Posterior vena cava (tissue), 2 donors: ENCODE data around the gene CAMK1D. TPM values are rescaled to one million over a fixed set of nuclear protein-coding genes. Genes with fewer than 3 reads are reported as not detected.
A peak's percentile ranks its signal among the peaks of the same experiment; 100 is the strongest.

Source experiments
- DNase-seq: peaks from one replicate; pipeline ENCODE4 v3.0.0-alpha.2; 2020; ENCODE audit warnings: low spot score
- intact Hi-C, 2 donors: fragments of 100-400 bp; cut with DNase I; formaldehyde crosslinking; loops; one replicate each; pipeline versions ENCODE4 v1.14.1 to v1.14.2; 2022 to 2023
- total RNA-seq, 2 donors: library from RNA; stranded (reverse); fragmentation: NEBNext Ultra II Directional; extraction: Animal tissue kit (Norgen Biotek cat#: 25700); gene quantifications; one replicate each; pipeline ENCODE4 v1.2.1, GENCODE V29; 2021
- donor health status: DM: yes; HTN: yes; CAD: no.
- donor health status: DM: yes; HTN: yes; CAD: no.

The CAMK1D gene
- total RNA-seq, 2 donors from 2014 or later: 12.2 to 17.8 TPM

DNA sequence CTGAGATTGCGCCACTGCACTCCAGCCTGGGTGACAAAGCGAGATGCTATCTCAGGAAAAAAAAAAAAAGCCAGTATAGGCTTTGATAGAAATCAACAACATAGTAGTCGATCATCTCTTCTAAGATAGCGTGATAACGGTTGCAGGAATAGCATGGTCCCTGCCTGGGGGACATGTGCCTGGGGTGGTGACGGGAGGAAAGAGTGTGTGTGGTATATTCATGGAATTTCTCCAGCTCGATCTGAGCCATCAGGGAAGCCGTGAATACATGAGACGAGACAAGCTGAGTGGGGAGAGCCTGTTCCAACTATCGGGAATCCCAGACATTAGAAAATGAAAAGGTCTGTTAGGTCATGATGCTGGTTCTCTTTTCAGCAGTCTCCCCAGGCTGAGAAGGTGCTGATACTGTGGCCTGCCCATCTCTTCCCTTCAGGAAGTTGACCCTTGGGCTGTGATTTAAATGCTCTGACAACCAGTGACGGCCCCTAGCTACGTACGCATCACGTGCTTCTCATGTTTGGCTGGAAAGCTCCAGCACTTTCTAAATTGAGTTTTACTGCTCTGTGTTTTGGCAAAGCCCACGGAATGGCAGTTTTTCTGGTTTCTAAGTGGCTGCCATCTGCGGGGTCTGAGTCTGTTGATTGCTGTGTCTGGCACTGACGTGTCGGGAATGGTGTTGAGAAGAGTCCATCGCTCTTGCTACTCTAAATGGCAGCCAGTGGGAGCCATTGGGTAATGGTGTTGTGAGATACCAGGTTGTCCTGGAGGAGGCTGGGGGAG lies 422.8 kb downstream of the CAMK1D start:
- no peak for DNase-seq
- intact Hi-C loops: no loop called here

DNA sequence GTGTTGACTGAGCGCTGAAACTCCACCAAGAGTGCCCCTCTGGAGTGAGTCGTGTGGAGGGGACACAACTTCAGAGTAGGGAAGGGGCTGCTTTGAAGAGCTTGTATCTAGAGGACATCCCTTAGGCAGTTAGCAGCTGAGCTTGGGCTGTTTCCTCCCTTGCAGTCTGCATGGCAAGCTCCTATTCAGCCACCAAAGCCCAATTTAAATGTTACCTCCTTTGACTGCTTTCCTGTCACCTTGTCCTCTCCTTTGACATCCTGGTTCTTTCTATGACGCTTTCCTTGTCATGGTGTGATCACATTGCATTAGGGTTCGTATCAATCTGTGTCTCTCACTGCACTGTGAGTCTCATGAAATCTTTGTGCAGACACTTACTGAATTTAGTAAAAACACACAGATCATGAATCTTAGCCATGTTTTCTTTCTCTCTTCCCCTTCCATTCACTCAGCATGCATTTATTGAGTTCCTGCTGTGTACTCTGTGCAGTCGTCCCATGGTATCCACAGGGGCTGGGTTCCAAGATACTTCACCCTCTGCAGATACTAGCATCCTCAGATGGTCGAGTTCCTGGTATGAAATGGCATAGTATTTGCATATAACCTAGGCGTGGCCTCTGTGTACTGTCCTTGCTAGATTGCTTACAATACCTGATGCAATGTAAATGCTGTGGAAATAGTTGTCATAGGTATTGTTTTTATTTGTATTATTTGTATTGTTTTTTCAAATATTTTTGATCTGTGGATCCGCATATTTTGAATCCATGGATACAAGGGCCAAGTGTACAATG lies 423.6 kb downstream of the CAMK1D start:
- no peak for DNase-seq
- intact Hi-C loops: no loop called here

DNA sequence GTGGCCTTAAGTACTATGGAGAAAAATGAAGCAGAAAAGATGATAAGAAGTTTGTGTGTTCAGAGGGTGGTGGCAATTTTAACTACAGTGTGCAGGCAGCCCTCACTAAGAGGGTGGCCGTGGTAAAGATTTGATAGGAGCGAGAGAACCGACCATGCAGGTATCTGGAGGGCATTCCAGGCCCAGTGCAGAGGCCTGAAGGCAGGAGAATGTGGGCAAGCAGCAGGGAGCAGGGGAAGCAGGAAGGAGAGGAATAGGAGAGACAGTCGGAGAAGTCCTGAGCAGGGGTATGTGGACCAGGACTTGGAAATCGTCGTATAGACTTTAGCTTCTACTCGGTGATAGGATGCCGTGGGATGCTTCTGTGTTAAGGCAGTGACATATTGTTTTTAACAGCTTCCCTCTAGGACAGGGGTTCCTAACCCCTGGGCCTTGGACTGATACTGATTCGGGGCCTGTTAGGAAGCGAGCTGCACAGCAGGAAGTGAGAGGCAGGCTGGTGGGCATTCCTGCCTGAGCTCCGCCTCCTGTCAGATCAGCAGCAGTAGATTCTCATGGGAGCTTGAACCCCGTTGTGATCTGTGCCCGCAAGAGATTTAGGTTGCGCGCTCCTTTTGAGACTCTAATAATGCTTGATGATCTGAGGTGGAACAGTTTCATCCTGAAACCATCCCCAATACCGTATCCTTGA lies 425.0 kb downstream of the CAMK1D start:
- intact Hi-C loops: no loop called here
- no peak for DNase-seq

DNA sequence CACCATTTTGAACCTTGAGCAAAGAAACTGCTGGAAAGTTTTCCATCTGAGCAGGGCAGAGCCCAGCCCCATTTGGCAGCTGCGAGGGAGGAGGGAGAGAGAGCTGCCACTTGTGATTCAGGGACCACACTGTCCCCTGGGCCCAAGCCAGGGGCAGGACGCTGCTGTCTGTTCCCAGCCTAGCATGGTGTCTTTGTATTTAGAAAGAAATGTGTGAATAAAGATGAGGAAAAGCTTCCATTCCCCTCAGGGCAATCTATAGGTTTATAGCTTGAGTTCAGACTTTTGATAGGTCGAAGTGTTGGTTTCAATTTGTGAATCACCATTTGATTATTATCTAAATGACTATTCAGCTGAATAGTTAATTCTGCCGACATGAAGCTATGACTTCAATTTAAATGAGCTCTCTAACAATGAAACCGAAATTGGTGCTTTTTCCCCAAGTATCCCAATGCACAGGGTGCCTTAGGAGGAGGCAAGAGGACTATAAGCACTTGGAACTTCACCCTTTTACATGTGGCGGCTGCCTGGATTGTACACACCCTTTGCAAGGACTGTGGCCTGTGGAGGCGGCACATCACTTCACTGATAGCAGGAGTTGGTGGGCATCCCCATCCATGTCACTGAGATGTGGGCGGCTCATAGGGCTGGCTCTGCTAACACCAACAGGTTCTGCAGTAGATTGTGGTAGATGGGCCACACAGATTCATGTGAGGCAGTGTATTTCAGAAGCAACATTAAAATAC lies 428.7 kb downstream of the CAMK1D start:
- no peak for DNase-seq

DNA sequence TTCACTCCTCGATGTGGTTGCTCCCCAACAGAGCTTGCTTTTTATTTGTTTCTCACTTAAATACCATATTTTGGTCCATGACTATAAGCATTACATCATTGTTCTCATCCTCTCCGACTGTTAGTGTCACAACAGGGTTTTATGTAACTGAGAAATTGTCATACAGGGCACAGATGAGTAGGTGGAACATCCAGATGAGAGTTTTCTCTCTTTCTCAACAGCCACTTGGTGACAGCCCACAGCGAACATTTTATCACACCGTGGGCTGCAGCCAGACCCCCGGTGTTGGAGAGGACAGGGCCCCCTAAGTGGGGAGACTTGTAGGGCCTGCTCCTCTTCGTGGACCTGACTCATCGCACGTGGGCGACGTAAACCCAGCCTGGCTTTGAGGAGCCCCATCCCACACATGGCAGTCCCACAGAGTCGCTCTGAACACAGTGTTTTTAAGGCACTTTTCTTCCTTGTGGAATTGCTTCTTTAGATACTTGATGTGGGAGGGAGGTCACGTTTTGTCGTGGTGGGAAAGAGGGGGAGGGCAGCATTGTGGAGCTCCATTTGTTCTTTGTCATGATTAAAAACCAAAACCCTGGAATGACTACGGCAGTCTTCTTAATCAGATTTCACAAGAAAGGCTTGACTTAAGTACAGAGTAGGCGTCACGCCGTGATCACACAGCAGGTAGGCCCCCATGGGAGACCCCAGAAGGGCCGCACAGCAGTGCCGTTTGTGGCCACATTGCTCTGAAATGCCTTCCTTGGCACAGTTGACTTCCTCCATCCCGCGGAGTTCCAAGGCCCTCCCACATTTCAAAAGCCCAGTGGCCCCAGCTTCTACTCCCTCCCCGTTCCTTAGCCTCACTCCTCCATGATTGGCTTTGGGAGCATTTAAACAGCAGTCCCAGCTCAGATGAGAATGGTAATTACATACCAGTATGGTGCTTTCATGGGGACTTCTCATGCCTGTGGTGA lies 431.6 kb downstream of the CAMK1D start:
- intact Hi-C loops: no loop called here
- no peak for DNase-seq

More for the DNA sequence above, 428.7 kb downstream of the CAMK1D start:
- intact Hi-C loops: no loop called here

DNA sequence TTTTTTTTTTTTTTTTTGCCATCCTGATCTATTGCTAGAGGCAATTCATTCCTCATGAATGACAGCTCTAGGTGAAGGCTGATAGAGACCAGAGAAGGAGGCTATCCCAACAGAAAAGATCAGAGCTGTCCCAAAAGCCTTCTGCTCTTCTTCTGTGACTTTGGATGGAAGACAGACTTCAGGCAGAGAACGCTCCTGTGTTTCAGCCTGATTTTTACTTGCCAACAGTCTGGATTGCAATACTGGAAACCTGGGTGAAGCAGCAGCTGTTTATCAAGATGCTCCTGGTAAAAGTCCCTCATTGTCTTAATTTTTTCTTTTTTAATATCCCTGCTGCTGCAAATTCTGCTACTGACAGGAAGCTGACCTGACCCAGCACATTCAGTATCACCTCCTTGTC lies 432.6 kb downstream of the CAMK1D start:
- no peak for DNase-seq
- intact Hi-C loops: no loop called here

DNA sequence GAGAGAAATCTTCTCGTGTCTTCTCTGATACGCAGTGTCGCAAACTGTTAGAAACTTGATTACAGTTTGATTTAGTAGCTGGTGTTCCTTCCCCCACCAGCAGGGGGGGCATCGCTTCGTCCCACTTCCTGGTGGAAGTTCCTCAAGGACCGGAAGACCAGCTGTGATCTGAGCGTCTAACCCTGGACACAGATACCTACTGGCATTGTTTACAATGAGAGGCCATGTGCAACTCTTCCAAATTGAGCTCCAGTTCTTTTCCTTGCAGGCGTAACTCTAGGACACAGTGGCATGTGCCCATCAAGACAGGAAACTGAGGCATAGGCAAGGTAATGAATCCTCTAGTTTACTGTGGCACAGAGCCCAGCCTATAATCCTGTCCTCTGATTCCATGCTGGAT lies 433.2 kb downstream of the CAMK1D start:
- DNase-seq: no peak
- intact Hi-C loops: no loop called here

DNA sequence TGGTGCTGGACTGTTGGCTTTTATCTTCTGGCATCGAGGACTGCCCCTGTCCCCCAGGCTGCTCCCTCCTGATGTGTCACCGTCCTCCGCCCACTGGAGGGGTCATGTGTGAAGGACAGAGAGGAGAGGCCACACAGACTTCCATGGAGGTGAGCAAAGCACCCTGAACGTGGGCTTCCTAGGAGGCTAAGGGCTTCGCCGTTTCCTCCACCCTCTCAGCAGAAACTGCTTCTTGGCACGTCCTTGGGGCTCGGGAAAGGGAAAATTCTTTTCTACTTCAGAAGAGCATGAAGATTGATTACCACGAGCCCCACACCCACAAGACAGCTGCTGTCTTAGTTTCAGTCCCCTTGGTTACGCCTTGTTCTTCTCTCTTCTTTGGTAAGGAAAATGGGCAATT lies 433.9 kb downstream of the CAMK1D start:
- intact Hi-C loops: no loop called here
- DNase-seq: no peak

DNA sequence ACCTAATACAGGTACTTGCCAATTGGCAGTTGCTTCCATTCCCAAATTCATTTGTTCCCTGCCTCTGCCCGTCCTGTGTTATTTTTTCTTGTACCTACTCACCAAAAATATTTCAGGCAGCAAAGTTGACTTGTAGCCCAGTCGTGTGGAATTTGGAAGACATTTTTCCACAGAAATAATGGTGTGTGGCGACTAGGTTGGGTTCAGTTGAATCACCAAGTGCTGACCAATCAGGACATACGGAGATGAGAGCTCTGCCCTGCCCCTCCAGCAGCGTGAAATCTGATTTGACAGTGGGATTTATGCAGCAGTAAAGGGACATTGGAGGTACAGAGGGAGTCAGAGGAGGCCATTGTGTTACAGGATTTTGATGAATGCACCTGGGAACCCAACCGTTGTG lies 435.3 kb downstream of the CAMK1D start:
- intact Hi-C loops: no loop called here

DNA sequence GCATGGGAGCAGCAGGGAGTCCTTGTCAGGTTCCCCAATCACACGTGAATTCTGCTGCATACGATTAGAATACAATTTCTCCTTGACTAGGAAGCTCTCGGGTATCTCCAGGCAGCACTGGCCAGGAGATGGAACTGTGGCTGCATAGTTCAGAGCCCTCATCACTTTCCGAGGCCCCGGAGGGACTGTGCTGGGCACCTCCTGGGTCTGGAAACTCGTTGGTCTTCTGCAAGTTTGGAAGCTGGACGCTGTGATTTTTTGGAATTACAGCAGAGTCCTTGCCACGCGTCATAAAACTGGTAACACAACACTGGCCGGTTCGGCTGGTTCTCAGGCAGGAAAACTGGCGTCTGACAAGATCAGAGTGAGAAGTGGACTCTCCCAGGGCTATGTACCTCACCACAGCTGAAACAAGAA lies 436.1 kb downstream of the CAMK1D start:
- DNase-seq: peak; percentile 44
- intact Hi-C loops: no loop called here

More for the DNA sequence above, 435.3 kb downstream of the CAMK1D start:
- no peak for DNase-seq

DNA sequence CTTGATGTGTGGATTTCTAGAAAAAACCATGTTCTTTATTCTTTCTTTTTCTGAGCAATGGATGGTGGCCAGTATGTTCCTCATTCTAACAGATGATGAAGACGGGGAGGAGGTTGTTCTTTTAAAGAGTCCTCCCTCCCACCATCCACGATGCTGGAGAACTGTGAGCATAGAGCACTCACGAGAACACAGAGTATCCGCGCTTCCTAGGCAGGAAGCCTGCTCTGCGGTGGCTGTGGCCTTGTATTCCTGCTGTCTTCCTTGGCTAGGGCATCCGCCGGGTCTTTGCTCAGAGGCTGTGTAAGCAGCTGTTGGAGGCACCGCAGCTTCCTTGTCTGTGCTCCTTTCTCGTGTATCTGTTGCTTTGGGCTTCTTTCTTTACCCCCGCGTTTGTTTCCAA lies 437.9 kb downstream of the CAMK1D start:
- intact Hi-C loops: no loop called here
- peak; percentile 45 for DNase-seq

DNA sequence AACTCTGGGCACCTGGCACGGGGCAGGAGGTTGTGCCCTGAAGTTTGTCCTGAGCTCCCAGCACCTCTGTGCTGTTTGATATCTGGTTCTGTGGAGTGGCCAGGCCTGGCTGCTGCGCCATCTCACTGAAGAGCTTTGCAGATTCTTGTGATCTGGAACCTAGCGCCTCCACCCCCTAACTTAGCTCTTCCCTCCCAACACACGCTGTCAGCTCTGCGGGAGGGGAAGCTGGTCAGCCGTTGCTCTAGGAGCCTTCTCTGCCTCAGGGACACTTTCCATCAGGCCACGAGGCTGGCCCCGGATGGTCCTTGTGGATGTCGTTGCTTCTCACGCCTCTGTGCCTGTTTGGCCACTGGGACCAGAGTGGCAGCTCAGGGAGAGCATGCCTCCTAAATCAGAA lies 438.9 kb downstream of the CAMK1D start:
- intact Hi-C loops: no loop called here

DNA sequence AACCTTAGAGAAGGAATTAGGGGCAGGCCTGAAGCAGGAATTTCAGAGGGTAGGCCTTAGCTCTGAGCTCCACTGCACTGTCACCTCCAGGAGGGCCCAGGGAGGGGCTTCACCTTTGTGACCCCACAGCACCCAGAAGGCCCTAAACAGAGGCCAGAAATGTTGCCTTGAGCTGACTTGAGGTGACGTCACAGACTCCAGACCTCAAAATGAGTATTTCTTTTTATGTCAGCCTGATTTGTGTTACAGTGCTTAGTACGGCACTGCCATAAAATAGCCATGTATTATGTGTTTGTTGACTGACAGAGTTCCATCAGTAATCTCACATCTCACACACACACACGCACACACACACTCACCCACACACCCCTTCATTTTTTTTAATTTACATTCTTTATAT lies 440.9 kb downstream of the CAMK1D start:
- intact Hi-C loops: no loop called here
- no peak for DNase-seq

More for the DNA sequence above, 438.9 kb downstream of the CAMK1D start:
- DNase-seq: peak; percentile 53

DNA sequence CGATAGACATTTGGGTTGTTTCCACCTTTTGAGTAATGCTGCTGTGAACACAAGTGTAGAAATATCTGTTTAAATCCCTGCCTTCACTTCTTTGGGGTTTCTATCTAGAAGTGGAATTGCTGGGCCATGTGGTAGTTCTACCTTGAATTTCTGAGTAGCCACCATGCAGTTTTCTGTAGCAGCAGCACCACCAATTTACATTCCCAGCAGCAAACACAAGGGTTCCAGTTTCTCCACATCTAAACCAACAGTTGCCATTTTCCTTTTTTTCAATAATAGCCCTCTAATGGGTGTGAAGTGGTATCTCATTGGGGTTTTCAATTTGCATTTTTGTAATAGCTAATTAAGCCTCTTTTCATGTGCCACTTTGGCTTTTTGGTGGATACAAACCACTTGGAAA lies 442.4 kb downstream of the CAMK1D start:
- no peak for DNase-seq
- intact Hi-C loops: no loop called here

DNA sequence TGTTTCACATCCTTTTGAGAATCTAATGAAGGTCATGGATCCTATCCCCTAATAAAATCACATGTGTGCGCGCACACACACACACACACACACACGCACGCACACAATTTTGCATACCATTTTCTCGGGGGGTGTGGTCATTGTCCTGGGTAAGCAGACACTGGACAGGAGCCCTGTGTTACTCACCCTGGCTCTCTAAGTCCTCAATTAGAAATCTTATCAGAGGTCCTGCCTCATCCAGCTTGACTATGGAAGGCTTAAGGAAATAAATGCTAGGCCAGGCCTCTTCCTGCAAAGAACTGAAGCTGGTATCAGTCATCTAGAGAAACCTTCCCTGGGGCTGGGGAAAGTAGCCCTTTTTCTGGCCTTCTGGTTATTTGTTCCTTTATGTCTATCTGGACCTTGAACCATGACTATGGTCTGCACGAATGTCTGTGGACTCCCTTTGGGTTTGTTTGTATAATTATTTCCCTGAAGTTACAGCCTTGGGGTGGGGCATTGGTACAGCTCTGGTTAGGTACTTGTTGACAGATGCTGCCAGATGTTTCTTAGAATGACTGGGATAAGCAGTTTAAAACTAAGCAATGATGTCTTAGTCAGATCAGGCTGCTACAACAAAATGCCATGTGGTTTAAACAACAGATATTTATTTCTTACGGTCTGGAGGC lies 443.7 kb downstream of the CAMK1D start:
- intact Hi-C loops: no loop called here
- no peak for DNase-seq

DNA sequence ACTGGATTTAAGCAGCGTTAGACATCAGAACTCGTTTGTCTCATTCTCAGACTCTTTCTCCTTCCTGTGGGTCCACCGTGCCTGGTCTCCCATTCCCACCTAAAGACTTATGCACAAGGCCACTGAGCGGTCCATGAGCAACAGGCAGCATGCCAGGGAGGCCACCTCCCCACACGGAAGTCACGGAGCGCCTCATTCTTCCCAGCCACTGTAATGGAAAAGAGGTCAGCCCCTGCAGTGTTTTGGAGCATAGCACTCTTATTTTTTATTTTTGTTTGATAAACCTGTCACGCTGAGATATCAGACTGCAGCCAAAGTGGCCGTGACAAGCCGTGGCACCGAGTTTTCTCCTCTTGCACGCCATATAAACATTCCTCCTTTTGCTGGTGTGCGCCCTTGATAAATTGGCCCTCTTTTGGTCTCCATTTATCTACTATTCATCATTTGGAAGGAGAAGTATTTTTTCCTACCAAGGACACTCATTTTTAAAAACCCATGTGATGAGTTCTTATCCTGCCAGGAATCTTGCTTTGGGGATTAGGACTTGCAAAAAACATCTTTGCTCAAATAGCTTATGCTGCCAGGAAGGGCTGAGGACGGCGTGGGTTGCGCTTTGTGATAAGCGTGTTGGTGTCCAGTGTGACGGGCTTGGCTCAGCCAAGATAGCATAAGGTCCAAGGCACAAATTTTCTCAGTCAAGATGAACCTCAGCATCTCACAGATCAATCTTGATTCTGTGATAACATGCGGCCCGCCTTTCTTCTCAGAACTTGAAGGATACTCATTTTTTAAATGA lies 446.2 kb downstream of the CAMK1D start:
- DNase-seq: no peak
- intact Hi-C loops: no loop called here
